HK-2 (cell line): ENCODE results near the gene KIF7.

ENCODE experiments used
- DNase-seq: peaks from one replicate; pipeline ENCODE4 v3.0.0-alpha.2; 2018; ENCODE audit not compliant: unreplicated experiment

The KIF7 gene

DNA sequence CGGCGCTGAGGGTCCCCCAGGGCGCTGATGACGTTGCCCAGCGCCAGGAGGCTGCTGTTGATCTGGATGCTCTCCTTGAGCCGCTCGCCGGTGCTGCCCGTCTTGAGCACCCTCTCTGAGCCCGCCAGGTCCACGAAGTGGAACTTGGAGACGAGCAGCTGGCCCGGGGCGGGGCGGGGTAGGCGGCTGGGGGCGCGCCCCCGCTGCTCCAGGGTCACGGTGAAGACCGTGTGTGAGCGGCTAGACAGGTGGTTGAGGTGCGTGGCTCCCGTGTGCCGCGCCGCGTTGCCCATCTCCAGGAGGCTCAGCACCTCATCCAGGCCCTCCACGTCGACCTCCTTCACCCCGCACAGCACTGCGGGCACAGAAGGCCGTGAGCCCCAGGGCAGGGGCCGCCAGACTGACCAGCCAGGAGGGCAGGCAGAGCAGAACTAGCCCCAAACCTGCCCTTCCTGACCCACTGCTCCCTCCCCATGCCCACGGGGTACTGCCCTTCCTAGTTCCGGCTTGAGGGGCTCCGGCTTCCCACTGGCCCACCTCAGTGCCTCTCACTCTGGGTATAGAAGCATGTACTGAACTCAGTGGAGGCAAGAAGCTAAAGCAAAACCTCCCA is 6.1 kb downstream of the KIF7 start:
- no peak for DNase-seq

DNA sequence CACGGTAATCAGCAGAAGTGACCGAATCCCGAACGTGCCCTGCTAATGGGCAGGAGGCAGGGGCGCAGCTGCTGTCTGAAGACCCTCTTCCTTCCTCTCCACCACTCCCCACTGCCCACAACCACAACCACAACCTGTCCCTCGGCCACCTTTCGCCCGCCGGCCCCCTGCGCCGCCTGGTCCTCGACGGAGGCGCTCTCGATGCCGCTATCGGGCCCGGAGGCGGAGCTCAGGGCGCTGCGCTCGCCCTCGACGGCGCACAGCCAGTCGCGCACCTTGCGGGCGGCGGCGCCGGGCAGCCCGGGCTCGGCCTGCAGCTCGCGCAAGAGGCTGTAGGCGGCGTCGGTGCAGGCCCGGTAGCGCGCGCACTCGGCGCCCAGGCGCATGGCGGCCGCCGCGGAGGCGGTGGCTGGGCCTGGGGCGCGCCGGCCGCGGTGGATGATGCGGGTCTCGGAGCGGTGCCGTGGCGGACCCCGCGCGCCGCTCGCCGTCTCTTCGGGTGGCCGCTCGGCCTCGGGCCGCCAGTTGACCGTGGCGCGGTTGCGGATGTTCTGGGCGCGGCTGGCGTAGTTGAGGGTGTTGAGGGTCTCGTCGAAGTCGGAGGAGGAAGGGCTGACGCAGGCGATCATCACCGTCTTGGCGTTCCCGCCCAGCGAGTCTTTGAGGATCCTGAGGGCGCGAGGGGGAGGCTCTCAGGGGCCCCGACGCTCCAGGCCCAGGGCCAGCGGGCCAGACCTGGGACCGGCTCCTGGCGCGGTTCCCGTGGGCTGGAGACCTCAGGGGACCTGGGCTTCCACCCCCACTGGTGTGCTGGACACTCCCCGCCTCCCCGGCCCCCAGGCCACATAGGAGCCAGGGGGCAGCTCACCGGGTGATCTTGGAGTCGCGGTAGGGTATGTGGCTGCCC is 6.9 kb downstream of the KIF7 start:
- DNase-seq = no peak

DNA sequence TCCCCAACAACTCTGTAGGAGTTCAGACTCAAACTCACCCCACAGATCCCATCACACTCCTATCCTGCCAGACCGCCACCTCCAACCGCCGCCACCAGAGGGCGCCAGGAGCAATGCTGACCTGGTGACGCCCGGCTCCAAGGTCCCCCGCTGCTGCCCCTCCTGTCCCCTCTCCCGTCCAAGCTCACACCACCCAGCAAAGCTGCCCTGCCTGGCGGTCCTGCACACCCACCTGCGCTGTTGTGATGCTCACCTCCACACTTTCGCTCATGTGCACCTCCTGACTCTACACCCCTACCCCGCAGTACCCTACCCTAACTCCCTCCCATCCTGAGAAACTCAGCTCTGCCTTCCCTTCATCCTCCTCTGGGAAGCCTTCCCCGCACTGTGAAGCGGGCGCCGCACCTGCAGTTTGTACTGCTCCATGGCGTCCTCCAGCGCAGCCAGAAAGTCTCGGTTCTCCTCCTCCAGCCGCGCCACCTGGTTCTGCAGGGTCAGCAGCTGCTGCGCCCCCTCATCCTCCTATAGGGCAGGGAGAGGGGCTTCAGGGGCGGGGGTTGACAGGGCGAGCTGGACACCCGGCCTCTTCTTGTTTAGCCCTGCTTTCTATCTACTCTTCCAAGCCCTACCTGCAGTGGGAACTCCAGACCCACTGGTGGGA is 7.9 kb downstream of the KIF7 start:
- peak; percentile 73 for DNase-seq

DNA sequence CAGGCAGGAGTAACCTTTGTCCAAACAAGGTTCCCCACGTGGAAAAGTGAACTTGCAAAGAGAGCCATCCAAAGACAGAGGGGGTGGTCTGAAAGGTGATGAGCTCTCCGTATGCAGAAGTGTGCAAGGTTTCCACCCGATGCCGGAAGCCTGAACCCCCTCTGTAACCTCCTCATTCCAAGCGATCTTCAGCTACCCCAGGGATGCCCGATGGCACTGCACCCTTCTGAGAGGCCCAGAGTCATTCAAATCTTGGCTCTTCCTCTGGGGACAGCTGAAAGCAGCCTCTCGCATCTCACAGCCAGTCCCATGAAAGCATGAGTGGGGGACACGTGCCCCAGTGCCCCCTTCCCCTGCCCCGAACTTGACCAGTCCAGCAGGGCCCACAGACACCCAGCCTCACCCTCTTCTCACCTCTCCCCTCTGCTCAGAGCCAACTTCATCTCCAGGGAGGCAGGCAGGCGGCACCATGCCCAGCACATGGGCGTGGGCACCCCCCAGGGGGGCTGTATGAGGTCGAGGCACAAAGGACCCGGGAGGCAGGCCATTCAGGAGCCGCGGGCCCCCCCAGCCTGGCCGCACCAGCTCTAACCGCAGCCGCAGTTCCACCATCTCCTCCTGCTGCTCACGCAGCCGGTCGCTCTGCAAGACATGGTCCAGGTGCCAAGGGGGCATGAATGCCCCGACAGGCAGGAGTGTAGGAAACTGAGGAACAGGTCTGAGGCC is 8.7 kb downstream of the KIF7 start:
- DNase-seq = no peak

DNA sequence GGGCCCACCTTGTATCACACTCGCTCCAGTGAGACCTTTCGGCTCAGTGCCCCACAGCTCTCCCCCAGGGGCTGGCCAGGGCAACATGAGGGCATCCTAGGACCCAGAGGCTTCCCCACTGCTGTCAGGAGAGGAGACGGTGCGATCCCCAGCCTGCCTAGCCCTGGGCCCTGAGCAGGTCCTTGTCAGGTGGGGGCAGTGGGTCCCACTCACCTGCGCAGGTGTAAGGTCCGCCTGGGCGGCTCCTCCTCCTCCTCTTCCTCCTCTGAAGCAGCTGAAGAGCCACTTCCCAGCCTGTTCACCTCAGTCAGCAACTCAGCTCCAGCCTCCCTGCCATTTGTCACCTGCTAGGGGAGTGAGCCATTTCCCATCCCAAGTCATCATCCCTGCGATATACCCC is 9.6 kb downstream of the KIF7 start:
- DNase-seq = no peak

DNA sequence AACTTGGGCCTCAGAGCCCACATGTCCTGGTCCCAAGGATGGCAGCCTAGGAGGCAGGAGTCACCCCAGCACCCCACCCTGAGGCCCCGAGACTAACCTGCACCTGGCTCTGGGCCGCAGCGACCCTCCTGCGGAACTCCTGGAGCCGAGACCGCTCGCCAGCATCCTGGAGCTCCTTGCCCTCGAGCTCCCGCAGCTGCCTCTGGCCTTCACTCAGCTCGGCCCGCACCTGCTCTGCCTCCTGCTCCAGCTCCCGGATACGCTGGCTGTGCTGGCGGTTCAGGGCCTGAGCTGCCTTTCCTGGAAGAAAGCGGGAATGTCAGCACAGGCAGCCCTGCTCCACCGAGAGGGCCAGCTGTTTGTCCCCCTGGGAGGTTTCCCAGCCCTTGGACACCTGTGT is 13.2 kb downstream of the KIF7 start:
- no peak for DNase-seq

DNA sequence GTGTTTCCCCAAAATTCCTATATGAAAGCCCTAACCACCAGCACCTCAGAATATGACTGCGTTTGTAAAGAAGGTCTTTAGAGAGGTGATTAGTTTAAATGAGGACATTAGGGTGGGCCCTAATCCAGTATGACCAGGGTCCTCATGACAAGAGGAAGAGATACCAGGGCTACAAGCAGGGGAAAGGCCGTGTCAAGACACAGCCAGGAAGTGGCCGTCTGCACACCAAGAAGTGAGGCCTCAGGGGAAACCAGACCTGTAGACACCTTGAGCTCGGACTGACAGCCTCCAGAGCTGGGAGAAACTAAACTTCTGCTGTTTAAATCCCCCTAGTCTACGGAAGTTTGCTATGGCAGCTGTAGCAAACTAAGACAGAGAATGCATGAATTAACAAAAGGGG is 14.2 kb downstream of the KIF7 start:
- DNase-seq = no peak

DNA sequence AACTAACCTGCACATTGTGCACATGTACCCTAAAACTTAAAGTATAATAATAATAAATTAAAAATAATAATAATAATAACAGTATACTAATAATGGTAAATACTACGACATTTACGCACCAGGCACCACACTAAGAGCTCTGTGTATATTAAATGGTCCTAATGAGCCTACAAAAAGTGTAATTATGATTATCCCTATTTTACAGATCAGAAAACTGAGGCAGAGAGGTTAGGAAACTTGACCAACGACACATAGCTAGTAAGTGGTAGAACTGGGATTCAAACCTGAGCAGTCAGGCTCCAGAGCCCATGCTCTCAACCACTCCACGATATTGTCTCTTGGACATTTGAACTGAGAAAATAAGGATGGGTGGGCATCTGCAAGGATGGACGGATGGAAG is 15.0 kb downstream of the KIF7 start:
- DNase-seq = no peak

DNA sequence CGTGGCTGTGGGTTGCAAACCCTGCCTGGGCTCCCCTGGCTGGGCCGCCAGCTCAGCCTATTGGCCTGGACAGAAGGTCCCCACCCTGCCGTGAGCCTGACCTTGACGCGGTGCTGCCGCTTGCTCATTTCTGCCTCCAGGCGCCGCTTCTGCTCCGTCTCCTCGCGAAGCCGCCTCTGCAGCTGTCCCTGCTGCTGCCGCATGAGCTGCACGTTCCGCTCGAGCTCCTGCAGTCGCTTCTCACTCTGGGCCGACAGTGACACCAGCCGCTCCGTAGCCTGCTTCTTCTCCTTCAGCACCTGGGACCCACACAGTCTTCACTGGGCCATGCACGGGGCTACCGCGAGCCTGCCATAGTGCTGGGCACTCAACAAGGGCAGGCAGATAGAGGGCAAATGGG is 21.7 kb downstream of the KIF7 start:
- DNase-seq = no peak

DNA sequence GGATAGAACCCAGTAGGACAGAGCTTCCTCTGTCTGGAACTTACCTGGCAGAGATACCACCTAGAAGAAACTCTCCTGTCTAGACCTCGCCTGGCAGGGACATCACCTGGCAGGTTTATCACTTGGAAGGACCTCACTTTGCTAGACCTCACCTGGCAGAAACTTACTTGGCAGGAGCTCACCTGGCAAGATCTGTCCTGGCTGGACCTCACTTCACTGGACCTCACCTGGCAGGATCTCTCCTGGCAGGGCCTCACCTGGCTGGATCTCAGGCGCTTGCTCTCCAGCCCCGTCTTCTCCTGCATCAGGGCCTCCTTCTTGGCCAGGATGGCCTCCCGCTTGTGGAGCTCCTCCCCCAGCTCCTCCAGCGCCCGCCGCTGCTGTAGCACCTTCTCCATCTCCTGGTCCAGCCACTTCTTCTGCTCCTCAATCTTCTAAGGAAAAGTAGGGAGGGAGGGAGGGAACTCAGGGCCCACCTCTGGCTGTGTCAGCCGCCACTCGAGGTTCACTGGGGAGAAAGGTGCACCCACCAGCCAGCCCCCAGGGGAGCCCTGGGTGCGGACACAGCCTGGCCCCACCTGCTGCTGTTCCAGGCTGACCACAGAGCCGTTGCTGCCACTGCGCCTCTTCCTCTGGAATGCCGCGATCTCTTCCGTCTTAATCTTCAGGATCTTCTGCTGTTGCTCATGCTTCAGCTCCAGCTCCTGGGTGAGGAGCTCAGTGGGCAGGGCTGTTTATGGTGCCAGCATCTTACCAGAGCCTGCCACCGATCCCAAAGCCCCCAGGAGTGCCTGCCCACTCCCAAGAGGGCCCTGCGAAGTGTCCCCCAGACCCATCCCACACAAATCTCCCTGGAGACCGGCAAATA is 22.5 kb downstream of the KIF7 start:
- no peak for DNase-seq

DNA sequence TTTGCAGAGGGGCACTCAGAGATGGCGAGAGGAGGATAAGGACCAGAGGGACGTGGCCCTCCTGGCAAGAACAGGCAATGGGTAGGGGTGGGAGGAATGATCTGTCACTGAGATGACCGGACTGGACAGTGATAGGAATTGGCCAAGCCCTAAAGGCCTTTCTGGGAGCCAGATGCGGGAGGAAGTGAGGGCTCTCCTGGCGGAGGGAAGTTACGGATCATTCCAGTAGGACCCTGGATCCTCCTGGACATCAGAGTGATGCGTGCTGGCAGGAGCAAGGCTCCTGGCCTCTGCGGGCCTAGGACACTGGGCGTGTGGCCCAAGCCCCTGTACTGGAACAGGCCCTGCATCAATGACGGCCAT is 23.4 kb downstream of the KIF7 start:
- no peak for DNase-seq

DNA sequence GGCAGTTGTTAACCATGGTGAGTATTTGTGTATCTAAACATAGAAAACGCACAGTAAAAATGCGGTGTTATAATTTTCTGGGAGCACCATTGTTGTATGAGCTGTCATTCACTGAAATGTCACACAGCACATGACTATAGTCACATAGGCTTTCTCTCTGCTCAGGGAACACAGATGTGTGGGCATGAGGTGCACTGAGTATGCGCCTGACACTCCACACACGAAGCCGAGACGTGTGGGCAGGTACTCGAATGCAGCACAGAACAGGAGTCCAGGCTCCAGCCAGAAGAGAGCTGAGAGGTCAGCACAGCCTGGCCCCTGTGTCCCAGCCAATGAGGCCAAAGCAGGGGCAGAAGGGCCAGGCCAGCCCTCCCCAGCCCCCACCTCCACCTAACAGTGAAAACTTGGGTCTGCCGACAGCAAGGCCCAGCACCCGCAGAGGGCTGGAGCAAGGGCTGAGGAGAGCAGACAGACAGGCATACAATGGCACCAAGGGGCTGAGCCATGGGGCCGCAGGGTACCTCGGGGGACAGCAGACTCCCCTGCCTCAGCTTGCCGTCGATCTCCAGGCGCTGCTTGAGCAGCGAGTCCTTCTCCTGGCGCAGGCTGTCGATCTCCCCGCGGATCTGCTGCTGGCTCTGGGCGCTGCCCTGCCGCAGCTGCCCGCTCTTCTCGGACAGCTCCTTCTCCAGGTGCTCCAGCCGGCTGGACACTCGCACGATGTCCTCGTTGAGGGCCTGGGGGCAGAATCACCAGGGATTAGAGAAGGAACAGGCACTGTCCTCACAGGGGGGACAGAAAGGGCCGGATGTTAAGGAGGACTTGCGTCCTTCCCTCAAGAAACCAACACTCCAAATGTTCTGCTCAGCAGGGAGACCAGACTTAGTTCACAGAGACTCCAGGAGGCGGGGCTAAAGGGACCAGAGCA is 24.0 kb downstream of the KIF7 start:
- no peak for DNase-seq

DNA sequence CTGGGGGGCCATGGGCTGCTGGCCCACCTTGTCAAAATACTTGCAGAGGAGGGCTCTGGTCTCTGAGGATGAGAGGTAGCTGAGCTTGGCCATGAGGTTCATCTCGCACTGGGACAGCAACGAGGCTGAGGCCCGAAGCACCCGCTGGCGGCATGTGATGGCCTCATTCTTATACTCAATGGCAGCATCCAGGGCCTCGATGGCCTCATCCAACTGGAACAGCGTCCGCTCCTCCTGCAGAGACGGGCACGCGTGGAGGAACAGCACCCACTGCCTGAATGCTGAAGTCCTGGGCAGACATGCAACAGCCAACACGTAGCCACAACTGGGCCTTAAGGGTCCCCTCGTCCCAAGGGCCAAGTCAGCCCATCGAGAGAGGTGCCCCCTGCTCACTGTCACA is 25.0 kb downstream of the KIF7 start:
- no peak for DNase-seq

DNA sequence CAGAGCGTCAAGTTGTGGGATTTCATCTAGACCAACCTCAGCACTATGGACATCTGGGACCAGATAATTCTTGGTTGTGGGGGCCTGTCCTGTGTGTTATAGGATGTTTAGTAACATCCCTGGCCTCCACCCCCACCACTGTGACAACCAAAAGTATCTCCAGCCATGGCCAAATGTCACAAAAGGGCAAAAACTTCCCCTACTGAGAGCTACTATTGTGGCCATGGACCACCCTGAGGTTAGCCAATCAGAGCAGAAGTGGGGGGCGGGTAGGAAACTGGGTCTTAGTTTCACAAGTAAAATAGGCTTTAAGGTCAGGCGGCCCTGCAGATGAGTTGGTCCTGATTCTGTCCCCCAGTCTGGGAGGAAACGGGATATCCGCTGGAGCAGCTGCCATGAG is 25.4 kb downstream of the KIF7 start:
- no peak for DNase-seq

DNA sequence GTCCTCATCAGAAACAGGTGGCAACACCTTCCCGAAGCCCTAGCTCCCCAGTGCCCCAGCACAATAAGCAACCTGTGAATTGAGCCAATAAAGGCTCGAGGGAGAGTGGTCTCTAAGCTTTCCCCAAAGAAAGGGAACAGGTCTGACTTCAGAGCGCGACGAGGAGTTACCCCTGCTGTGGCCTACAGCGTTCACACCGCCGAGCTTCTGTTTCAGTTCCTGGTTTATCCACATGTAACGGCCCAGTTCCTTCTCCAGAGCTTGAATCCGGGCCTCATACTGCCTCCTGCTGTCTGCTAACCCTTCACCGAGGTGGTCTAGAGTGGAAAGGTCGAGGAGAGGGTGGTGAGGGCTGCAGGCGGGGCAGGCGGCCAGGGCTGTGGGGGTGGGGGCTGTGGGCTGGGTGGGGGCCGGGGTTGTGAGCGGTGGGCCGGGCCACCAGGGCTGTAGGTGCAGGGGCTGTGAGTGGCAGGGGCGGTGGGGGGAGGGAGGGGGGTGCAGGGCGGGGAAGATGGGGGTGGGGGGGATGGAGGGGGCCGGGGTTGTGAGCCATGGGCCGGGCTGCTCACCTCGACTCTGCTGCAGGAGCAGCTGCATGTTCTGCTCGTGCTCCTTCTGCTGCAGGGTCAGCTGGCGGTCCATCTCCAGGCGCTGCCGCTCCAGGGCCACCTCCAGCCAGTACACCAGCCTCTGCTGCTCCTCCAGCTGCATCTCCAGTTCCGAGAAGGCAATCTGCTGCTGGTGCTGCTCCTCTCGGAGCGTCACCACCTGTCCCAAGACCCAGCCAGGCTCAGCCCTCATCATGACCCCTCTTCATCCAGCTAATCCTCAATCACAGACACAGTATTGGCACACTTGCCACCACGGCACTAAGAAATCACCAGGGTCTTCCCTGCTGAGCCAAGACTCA is 26.2 kb downstream of the KIF7 start:
- DNase-seq = no peak

DNA sequence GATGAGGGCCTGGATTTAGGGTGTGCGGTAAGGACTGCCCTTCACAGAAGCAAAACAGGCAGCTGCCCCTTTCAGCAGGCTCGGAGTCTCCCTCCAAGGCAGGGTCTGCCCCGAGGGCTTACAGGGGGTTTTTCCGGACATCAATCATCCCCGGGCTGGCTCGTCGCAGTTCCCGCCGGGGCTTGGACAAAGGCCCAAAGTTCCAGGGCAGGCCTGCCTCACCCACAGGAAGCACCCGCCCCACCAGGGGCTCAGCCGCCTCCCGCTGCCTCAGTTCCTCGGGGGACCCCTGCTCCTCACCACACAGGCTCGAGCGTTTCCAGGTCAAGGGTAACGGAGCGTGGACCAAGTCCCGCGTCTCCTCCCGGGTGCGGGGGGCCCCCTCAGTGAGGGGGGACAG is 27.0 kb downstream of the KIF7 start:
- DNase-seq = no peak

DNA sequence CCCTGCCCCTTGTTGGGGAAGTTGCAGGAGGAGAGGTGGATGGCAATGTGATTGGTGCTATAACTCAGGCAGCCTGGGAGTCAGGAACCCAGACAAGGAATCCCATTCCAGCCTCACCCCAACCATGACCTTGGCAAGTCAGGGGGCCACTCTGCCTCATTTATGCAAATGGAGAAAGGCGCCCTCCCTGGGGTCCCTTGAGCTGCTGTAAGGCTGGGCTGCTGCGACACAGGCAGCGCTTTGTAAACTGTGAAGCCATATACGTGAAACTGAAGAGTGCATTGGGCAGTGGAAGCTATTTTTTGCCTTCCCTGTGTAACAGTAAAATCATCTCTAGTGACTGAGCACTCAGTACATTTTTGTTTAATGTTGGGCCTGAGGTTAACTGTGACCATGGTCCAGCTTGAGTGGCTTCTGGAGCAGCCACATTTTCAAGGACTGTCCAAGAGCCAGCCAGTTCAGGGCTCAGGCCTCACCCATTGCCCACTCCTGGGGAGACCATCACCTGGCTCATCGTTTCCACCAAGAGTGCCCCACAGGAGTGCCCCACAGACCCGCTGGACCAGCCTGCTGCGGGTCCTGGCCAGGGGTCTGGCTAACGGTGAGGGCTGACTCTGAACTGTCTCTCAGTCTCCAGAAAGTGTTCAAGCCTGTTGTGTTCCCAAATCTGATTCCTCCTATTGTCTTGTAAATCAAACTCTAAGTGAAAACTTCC is 27.9 kb downstream of the KIF7 start:
- DNase-seq = no peak

DNA sequence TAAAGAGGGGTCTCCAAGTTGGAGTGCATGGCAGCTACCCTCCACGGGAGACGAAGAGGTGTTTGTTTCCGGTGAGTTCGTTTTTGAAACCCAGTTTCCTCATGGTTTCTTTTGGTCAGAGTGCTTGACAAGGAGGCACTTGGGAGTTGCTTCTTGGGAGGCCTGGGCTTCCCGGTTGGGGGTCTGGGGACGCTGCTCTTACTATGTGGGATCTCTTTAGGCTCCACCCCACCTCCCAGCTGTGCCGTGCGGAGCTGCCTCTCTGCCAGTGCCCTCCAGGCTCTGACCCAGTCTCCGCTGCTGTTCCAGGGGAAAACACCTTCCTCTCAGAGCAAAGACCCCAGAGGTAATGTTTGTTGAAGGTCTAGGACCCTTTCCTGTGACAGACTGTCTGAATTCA is 29.6 kb downstream of the KIF7 start:
- no peak for DNase-seq

DNA sequence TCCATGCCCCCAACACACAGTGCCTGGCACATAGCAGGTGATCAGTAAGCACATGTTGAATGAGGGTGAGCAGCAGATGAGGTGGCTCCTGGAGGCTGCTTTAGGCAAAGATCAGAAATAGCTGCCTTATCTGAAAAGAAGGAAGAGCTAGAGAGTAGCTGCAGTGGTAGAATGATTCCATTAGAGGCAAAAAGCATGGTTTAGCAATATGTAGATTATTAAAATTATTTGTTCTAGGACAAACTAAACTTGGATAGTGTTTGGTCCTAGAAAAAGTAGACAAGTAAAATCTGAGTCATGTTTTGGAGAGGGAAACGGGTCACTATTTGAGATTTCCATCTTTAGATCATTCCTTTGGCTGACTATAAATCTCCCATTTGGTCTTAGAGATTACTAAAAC is 32.1 kb downstream of the KIF7 start:
- DNase-seq = no peak
